ENCODE measurements around the gene LRRC38.
"Not testable (repeated sequence)": the region's sequence is repeated elsewhere in the genome, so short reads cannot be mapped to it uniquely, and the experiment has no call there.

The LRRC38 gene

GRCh38 chr1:13513895-13514546 lies at the start of gene LRRC38:
Gene LRRC38, minus strand, starts transcription at chr1:13514003. Its CDS starts 410 bp downstream, at chr1:13513593.
- FAIRE-seq, result no peak

GRCh38 chr1:13562981-13563380 lies 49.2 kb upstream of the LRRC38 start:
- FAIRE-seq, result not testable (repeated sequence)

GRCh38 chr1:13560541-13560940 lies 46.7 kb upstream of the LRRC38 start:
- no peak for FAIRE-seq

- FAIRE-seq, result no peak
Measured at GRCh38 chr1:13556224-13556764, 42.5 kb upstream of the LRRC38 start.

- FAIRE-seq, result no peak
Measured at GRCh38 chr1:13554798-13555197, 41.0 kb upstream of the LRRC38 start.

- FAIRE-seq, result no peak
Measured at GRCh38 chr1:13550663-13551062, 36.9 kb upstream of the LRRC38 start.

GRCh38 chr1:13549521-13549920 lies 35.7 kb upstream of the LRRC38 start:
- FAIRE-seq, result no peak

- FAIRE-seq, result no peak
Measured at GRCh38 chr1:13549021-13549420, 35.2 kb upstream of the LRRC38 start.

GRCh38 chr1:13548281-13548680 lies 34.5 kb upstream of the LRRC38 start:
- no peak for FAIRE-seq

GRCh38 chr1:13546791-13547190 lies 33.0 kb upstream of the LRRC38 start:
- FAIRE-seq, result no peak

GRCh38 chr1:13544221-13544556 lies 30.4 kb upstream of the LRRC38 start:
- FAIRE-seq, result no peak

- no peak for FAIRE-seq
Measured at GRCh38 chr1:13543451-13544220, 29.8 kb upstream of the LRRC38 start.

GRCh38 chr1:13541435-13542215 lies 27.8 kb upstream of the LRRC38 start:
- no peak for FAIRE-seq

- FAIRE-seq, result no peak
Measured at GRCh38 chr1:13540866-13541265, 27.1 kb upstream of the LRRC38 start.

- no peak for FAIRE-seq
Measured at GRCh38 chr1:13539683-13540082, 25.9 kb upstream of the LRRC38 start.

- no peak for FAIRE-seq
Measured at GRCh38 chr1:13538832-13539231, 25.0 kb upstream of the LRRC38 start.

- no peak for FAIRE-seq
Measured at GRCh38 chr1:13536571-13536970, 22.8 kb upstream of the LRRC38 start.

- no peak for FAIRE-seq
Measured at GRCh38 chr1:13535227-13535626, 21.4 kb upstream of the LRRC38 start.

GRCh38 chr1:13528320-13528719 lies 14.5 kb upstream of the LRRC38 start:
- FAIRE-seq, result no peak

GRCh38 chr1:13523780-13524477 lies 10.1 kb upstream of the LRRC38 start:
- no peak for FAIRE-seq

- FAIRE-seq, result no peak
Measured at GRCh38 chr1:13520985-13521384, 7.2 kb upstream of the LRRC38 start.

GRCh38 chr1:13517193-13517812 lies 3.5 kb upstream of the LRRC38 start:
- FAIRE-seq, result no peak
